D721Med (cell line): Measurements from ENCODE around the gene CD34.

Experiments used
- DNase-seq: peaks from one replicate; pipeline ENCODE4 v3.0.0; 2011; ENCODE audit warnings: low spot score; ENCODE audit not compliant: insufficient read length
- FAIRE-seq: peaks from 2 replicates; lab custom pipeline; 2011; peaks lifted over from hg19 to GRCh38; lab: Jason Lieb, UNC
- TF ChIP-seq, protein P1 (sequence below): IDR thresholded peaks from 2 replicates; pipeline ENCODE4 v1.5.1; 2012; ENCODE audit warnings: mild to moderate bottlenecking, control low read depth; ENCODE audit not compliant: insufficient read depth; ENCODE audit errors: missing control alignments

The CD34 gene

DNA sequence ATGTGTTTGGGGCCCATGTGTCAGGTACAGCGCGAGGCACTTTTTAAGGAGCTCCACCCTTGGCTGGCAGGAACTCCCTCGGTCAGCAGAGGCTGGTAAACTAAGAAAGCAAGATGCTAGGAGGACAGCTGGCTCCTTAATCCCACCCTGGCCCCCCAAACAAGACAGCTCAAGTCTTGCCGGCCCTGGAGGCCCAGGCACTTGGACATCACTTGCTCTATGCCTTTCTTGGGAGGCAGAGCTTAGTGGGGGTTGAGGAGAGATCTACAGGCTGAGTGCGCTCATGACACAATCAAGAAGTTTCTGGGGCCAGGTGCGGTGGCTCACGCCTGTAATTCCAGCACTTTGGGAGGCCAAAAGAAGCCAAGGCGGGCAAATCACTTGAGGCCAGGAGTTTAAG lies 78.1 kb downstream of the CD34 start:
- DNase-seq (no peak), FAIRE-seq (no peak)
- TF ChIP-seq, protein P1, sequence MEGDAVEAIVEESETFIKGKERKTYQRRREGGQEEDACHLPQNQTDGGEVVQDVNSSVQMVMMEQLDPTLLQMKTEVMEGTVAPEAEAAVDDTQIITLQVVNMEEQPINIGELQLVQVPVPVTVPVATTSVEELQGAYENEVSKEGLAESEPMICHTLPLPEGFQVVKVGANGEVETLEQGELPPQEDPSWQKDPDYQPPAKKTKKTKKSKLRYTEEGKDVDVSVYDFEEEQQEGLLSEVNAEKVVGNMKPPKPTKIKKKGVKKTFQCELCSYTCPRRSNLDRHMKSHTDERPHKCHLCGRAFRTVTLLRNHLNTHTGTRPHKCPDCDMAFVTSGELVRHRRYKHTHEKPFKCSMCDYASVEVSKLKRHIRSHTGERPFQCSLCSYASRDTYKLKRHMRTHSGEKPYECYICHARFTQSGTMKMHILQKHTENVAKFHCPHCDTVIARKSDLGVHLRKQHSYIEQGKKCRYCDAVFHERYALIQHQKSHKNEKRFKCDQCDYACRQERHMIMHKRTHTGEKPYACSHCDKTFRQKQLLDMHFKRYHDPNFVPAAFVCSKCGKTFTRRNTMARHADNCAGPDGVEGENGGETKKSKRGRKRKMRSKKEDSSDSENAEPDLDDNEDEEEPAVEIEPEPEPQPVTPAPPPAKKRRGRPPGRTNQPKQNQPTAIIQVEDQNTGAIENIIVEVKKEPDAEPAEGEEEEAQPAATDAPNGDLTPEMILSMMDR, result no peak

DNA sequence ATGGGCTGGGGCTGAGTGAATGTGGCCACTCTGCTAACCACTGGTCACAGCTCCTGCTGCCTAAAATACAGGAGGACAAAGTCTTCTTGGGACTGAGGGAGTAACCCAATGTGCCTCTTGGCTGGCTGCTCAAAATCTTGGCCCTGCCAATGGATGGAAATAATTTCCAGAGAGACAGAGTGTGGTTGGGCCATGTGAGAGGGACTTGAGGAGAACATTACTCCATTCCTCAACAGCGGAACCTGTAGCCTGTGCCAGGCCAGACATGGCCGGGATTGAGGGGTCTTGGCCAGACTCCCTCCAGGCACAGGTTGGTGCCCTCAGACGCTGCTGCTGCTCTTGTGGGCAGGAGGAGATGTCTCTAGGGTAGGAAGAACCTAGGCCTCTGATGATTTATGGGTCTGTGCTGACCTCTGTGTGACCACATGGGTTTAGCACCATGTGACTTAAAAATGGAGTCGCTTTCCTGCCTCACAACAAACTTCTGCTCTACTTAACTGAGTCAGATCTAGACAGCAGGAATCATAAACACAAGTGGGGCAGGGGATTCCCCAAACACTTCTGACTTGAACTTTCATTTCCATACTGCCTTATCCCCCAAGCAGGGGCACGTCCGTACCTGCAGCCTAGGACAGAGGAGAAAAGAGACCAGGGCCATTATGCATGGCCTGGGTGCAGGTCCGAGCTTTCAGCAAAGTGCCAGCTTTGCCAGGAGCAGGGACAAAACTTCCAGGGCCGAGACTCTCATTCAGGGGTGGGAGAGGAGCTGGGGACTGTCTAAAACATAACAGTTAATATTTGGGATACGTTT lies 79.2 kb downstream of the CD34 start:
- FAIRE-seq (no peak), DNase-seq (no peak)
- TF ChIP-seq, protein P1, result no peak
